H1 (cell line): ENCODE measurements around the gene INSM1. TPM values are rescaled to one million over a fixed set of nuclear protein-coding genes. Genes with fewer than 3 reads are reported as not detected.

Source experiments
- CTCF ChIA-PET: fragments of 300-600 bp; sonication (Branson Sonifier 250); formaldehyde crosslinking; loops from one replicate; lab custom pipeline; 2021; ENCODE audit not compliant: partially characterized antibody; lab: Charles Lee
- POLR2A ChIA-PET: fragments of 300-600 bp; sonication (Branson Sonifier 250); formaldehyde crosslinking; loops from one replicate; lab custom pipeline; 2021; ENCODE audit warnings: inconsistent platforms; ENCODE audit not compliant: partially characterized antibody; lab: Charles Lee
- DNase-seq, 2 experiments: peaks; one replicate each; pipeline versions ENCODE4 v3.0.0 to v3.0.0-alpha.2; 2010 to 2022; ENCODE audit warnings: low spot score in 2 of 2, low read depth in 1 of 2, mixed read lengths in 1 of 2
- FAIRE-seq: peaks from 2 replicates; lab custom pipeline; 2011; peaks lifted over from hg19 to GRCh38; lab: Jason Lieb, UNC
- H2AFZ ChIP-seq: 2 replicates; pipeline ENCODE4 v1.8.1; 2012; ENCODE audit warnings: low read length, inconsistent platforms
- H2AK5ac ChIP-seq: 2 replicates; pipeline ENCODE4 v1.6.1; 2013; ENCODE audit warnings: low read depth, low read length
- H2BK120ac ChIP-seq: replicated peaks from 2 replicates; pipeline ENCODE3; 2013; ENCODE audit warnings: low read depth, low read length, inconsistent platforms
- H2BK12ac ChIP-seq: 2 replicates; pipeline ENCODE4 v1.6.1; 2013; ENCODE audit warnings: low read depth, low read length
- H2BK15ac ChIP-seq: 2 replicates; pipeline ENCODE4 v1.6.1; 2013; ENCODE audit warnings: low read length
- H2BK20ac ChIP-seq: 2 replicates; pipeline ENCODE4 v1.6.1; 2013; ENCODE audit warnings: low read length
- H2BK5ac ChIP-seq: 2 replicates; pipeline ENCODE4 v1.6.1; 2013; ENCODE audit warnings: low read depth, low read length
- H3K14ac ChIP-seq: 2 replicates; pipeline ENCODE4 v1.6.1; 2013; ENCODE audit warnings: inconsistent platforms; ENCODE audit not compliant: insufficient read length
- H3K18ac ChIP-seq: 2 replicates; pipeline ENCODE4 v1.6.1; 2013; ENCODE audit warnings: low read length; ENCODE audit errors: extremely low read depth
- H3K23ac ChIP-seq: 2 replicates; pipeline ENCODE4 v1.6.1; 2013; ENCODE audit warnings: inconsistent platforms; ENCODE audit not compliant: insufficient read length
- H3K23me2 ChIP-seq: 2 replicates; pipeline ENCODE4 v1.6.1; 2013; ENCODE audit warnings: low read depth, low read length
- H3K27ac ChIP-seq: 2 replicates; pipeline ENCODE4 v1.6.1; 2011; ENCODE audit warnings: low read depth, low read length, inconsistent platforms
- H3K27me3 ChIP-seq, 4 experiments: replicated peaks in 1 of 4; 1 replicate in 1 of 4; 2 replicates in 3 of 4; pipeline versions ENCODE4 v1.6.1 to v1.8.1; 2011 to 2013; ENCODE audit warnings: low read length in 3 of 4, mild to moderate bottlenecking in 3 of 4, inconsistent platforms in 2 of 4, mixed read lengths in 2 of 4, moderate library complexity in 1 of 4; ENCODE audit not compliant: control insufficient read depth in 3 of 4, insufficient read depth in 3 of 4; ENCODE audit errors: extremely low read depth in 1 of 4
- H3K36me3 ChIP-seq, 4 experiments: 2 replicates each; pipeline versions ENCODE4 v1.6.1 to v1.8.1; 2011 to 2013; ENCODE audit warnings: mild to moderate bottlenecking in 4 of 4, low read length in 3 of 4, moderate library complexity in 2 of 4, control low read depth in 1 of 4, inconsistent platforms in 1 of 4; ENCODE audit not compliant: insufficient read depth in 4 of 4, control insufficient read depth in 2 of 4
- H3K4ac ChIP-seq: replicated peaks from 2 replicates; pipeline ENCODE3; 2013; ENCODE audit warnings: low read length, low read depth, mixed read lengths, inconsistent platforms; ENCODE audit not compliant: insufficient read length
- H3K4me1 ChIP-seq, 4 experiments: replicated peaks in 1 of 4; 1 replicate in 1 of 4; 2 replicates in 3 of 4; pipeline versions ENCODE4 v1.6.1 to v1.8.1; 2011 to 2013; ENCODE audit warnings: low read length in 3 of 4, inconsistent platforms in 2 of 4, mixed read lengths in 1 of 4; ENCODE audit not compliant: insufficient read depth in 4 of 4, control insufficient read depth in 3 of 4
- H3K4me2 ChIP-seq, 2 experiments: 2 replicates each; pipeline versions ENCODE4 v1.6.1 to v1.8.1; 2011 to 2013; ENCODE audit warnings: low read depth in 2 of 2, low read length in 2 of 2, control low read depth in 1 of 2, inconsistent platforms in 1 of 2, mild to moderate bottlenecking in 1 of 2; ENCODE audit not compliant: insufficient read depth in 1 of 2
- H3K4me3 ChIP-seq, 4 experiments: fragments of 200-600, 300-600 bp in 1 of 4; sonication (generic), shearing (Covaris generic), sonication (Bioruptor Twin) in 1 of 4; 2 replicates each; pipeline versions ENCODE4 v1.5.1 to v1.8.1; 2011 to 2016; ENCODE audit warnings: low read length in 4 of 4, low read depth in 3 of 4, control low read depth in 2 of 4, inconsistent platforms in 2 of 4, mild to moderate bottlenecking in 2 of 4, mixed read lengths in 1 of 4, moderate library complexity in 1 of 4; ENCODE audit not compliant: insufficient read depth in 2 of 4; ENCODE audit errors: extremely low read depth in 1 of 4
- H3K56ac ChIP-seq: replicated peaks from 2 replicates; pipeline ENCODE3; 2013; ENCODE audit warnings: low read depth, mild to moderate bottlenecking, mixed read lengths, low read length, inconsistent platforms; ENCODE audit not compliant: insufficient read length
- H3K79me1 ChIP-seq: 2 replicates; pipeline ENCODE4 v1.6.1; 2013; ENCODE audit warnings: low read depth, low read length, control low read depth
- H3K79me2 ChIP-seq, 2 experiments: 2 replicates each; pipeline versions ENCODE4 v1.6.1 to v1.8.1; 2012 to 2013; ENCODE audit warnings: low read length in 2 of 2, mild to moderate bottlenecking in 2 of 2, inconsistent platforms in 1 of 2; ENCODE audit not compliant: insufficient read depth in 2 of 2, control insufficient read depth in 1 of 2
- H3K9ac ChIP-seq, 4 experiments: replicated peaks in 1 of 4; 1 replicate in 1 of 4; 2 replicates in 3 of 4; pipeline versions ENCODE4 v1.6.1 to v1.8.1; 2011 to 2013; ENCODE audit warnings: low read depth in 3 of 4, low read length in 3 of 4, control low read depth in 2 of 4, mild to moderate bottlenecking in 2 of 4, moderate library complexity in 2 of 4, inconsistent platforms in 1 of 4; ENCODE audit errors: extremely low read depth in 1 of 4
- H3K9me3 ChIP-seq, 2 experiments: 2 replicates each; pipeline versions ENCODE4 v1.6.1 to v1.8.1; 2012 to 2013; ENCODE audit warnings: mild to moderate bottlenecking in 2 of 2, moderate library complexity in 2 of 2, control low read depth in 1 of 2, inconsistent platforms in 1 of 2, low read depth in 1 of 2, low read length in 1 of 2, mixed read lengths in 1 of 2; ENCODE audit not compliant: insufficient read depth in 2 of 2
- H4K20me1 ChIP-seq, 2 experiments: replicated peaks in 1 of 2; 2 replicates each; pipeline versions ENCODE3 to v1.8.1; 2011 to 2013; ENCODE audit warnings: inconsistent platforms in 2 of 2, low read length in 2 of 2, mild to moderate bottlenecking in 1 of 2; ENCODE audit not compliant: insufficient read depth in 2 of 2, control insufficient read depth in 1 of 2
- H4K5ac ChIP-seq: 2 replicates; pipeline ENCODE4 v1.6.1; 2013; ENCODE audit warnings: low read length, low read depth, mixed read lengths, inconsistent platforms; ENCODE audit not compliant: insufficient read length
- H4K8ac ChIP-seq: 2 replicates; pipeline ENCODE4 v1.8.0; 2013; ENCODE audit warnings: mild to moderate bottlenecking, moderate library complexity, low read length, inconsistent platforms; ENCODE audit not compliant: insufficient read depth; ENCODE audit errors: extremely low read depth
- H4K91ac ChIP-seq: replicated peaks from 2 replicates; pipeline ENCODE3; 2013; ENCODE audit warnings: low read length, mixed read lengths, inconsistent platforms; ENCODE audit not compliant: insufficient read length
- ASH2L ChIP-seq: fragments of 200-600, 300-600 bp; sonication (generic); IDR thresholded peaks from one replicate; pipeline ENCODE4 v1.7.1; 2017; ENCODE audit warnings: low read length
- CHD2 ChIP-seq: IDR thresholded peaks from 2 replicates; pipeline ENCODE4 v1.6.1; 2012; ENCODE audit warnings: low read length, improper control_type of control experiment
- GABPA ChIP-seq: IDR thresholded peaks from 2 replicates; pipeline ENCODE4 v1.6.1; 2011; ENCODE audit warnings: mild to moderate bottlenecking, low read length, moderate library complexity, borderline replicate concordance; ENCODE audit not compliant: insufficient read depth
- RAD21 ChIP-seq, 2 experiments: IDR thresholded peaks in 1 of 2; conservative IDR thresholded peaks in 1 of 2; 2 replicates each; pipeline ENCODE4 v1.6.1; 2011; ENCODE audit warnings: low read depth in 2 of 2, low read length in 2 of 2, improper control_type of control experiment in 1 of 2, inconsistent platforms in 1 of 2, mild to moderate bottlenecking in 1 of 2, moderate library complexity in 1 of 2
- SIX5 ChIP-seq: IDR thresholded peaks from 2 replicates; pipeline ENCODE4 v1.6.1; 2011; ENCODE audit warnings: mild to moderate bottlenecking, low read depth, low read length
- SRF ChIP-seq: IDR thresholded peaks from 2 replicates; pipeline ENCODE4 v1.6.1; 2011; ENCODE audit warnings: mild to moderate bottlenecking, low read depth, low read length, moderate library complexity
- WGBS, 2 experiments: shearing (Covaris generic) in 1 of 2; methylation state at CpG; one replicate each; pipeline versions ENCODE4 v1.1.6 to v1.1.7; 2013 to 2015; ENCODE audit warnings: low lambda C conversion rate in 2 of 2, mixed read lengths in 2 of 2, inconsistent platforms in 1 of 2, low coverage in 1 of 2, missing lambda C conversion rate in 1 of 2; ENCODE audit not compliant: insufficient replicate concordance in 2 of 2, insufficient coverage in 1 of 2, insufficient read length in 1 of 2; ENCODE audit errors: extremely low coverage in 1 of 2, missing lambda C conversion rate in 1 of 2; 5-methylcytosine and 5-hydroxymethylcytosine counted together
- long read RNA-seq, 2 experiments: library from RNA in 1 of 2; library from capped mRNA in 1 of 2; stranded (forward); transcript quantifications; one replicate each; pipeline ENCODE4 v2.0.0, GENCODE V29; 2021; ENCODE audit warnings: inconsistent platforms in 1 of 2
- polyA minus RNA-seq, 3 experiments: library from RNA; depleted of rRNA, polyadenylated mRNA; stranded (reverse); fragments of >200 nt; gene quantifications; 1 replicate in 2 of 3; 2 replicates in 1 of 3; pipeline ENCODE4 v1.2.3, GENCODE V29; 2011
- polyA plus RNA-seq, 7 experiments: library from polyadenylated mRNA; depleted of rRNA in 3 of 7; stranded (reverse) in 5 of 7; unstranded in 2 of 7; fragments of >200 nt in 5 of 7; fragments of 200-250 nt in 2 of 7; gene quantifications; 1 replicate in 5 of 7; 2 replicates in 1 of 7; 4 replicates in 1 of 7; pipeline versions ENCODE4 v1.2.1 to v1.2.3, GENCODE V29; 2011 to 2013; ENCODE audit warnings: missing spikeins in 2 of 7, mixed read lengths in 2 of 7
- total RNA-seq: library from RNA; stranded (reverse); fragmentation: NEBNext Ultra II Directional; extraction: Animal tissue kit (Norgen Biotek cat#: 25700); gene quantifications from 2 replicates; pipeline ENCODE4 v1.2.1, GENCODE V29; 2021

Gene INSM1, protein sequence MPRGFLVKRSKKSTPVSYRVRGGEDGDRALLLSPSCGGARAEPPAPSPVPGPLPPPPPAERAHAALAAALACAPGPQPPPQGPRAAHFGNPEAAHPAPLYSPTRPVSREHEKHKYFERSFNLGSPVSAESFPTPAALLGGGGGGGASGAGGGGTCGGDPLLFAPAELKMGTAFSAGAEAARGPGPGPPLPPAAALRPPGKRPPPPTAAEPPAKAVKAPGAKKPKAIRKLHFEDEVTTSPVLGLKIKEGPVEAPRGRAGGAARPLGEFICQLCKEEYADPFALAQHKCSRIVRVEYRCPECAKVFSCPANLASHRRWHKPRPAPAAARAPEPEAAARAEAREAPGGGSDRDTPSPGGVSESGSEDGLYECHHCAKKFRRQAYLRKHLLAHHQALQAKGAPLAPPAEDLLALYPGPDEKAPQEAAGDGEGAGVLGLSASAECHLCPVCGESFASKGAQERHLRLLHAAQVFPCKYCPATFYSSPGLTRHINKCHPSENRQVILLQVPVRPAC
- total RNA-seq (2.5 and 2.9 TPM in 2 replicates), polyA plus RNA-seq (2011; rRNA removed) (0.86 and 1.4 TPM in 2 replicates), polyA minus RNA-seq (2011; rRNA and poly(A)+ RNA removed) (0.29 and 0.35 TPM in 2 replicates)
- polyA plus RNA-seq (2011; cell fraction: cytosol; rRNA removed), result 1.1 TPM
- 1.2 TPM for polyA plus RNA-seq (2011; cell fraction: nucleus; rRNA removed)
- 1.5 to 2.3 TPM (median 2.0 TPM) in 4 replicates for polyA plus RNA-seq (2012, experiment 1 of 2)
- 2.3 TPM for polyA plus RNA-seq (2012, experiment 2 of 2)
- polyA plus RNA-seq (2013, experiment 1 of 2), result 1.3 TPM
- polyA plus RNA-seq (2013, experiment 2 of 2), result 1.3 TPM
- 0.73 TPM for polyA minus RNA-seq (2011; cell fraction: cytosol; rRNA and poly(A)+ RNA removed)
- 2.8 TPM for polyA minus RNA-seq (2011; cell fraction: nucleus; rRNA and poly(A)+ RNA removed)
- long read RNA-seq, experiment 1, transcript INSM1-201 (1 exons, 2,829 nt), result major isoform, 6 of 6 reads
- long read RNA-seq, experiment 1, partial matches to known transcripts, result 0 of 6 reads
- long read RNA-seq, experiment 1, other reads (novel, unspliced or antisense), result 0 of 6 reads
- long read RNA-seq, experiment 2, result 0 reads

DNA sequence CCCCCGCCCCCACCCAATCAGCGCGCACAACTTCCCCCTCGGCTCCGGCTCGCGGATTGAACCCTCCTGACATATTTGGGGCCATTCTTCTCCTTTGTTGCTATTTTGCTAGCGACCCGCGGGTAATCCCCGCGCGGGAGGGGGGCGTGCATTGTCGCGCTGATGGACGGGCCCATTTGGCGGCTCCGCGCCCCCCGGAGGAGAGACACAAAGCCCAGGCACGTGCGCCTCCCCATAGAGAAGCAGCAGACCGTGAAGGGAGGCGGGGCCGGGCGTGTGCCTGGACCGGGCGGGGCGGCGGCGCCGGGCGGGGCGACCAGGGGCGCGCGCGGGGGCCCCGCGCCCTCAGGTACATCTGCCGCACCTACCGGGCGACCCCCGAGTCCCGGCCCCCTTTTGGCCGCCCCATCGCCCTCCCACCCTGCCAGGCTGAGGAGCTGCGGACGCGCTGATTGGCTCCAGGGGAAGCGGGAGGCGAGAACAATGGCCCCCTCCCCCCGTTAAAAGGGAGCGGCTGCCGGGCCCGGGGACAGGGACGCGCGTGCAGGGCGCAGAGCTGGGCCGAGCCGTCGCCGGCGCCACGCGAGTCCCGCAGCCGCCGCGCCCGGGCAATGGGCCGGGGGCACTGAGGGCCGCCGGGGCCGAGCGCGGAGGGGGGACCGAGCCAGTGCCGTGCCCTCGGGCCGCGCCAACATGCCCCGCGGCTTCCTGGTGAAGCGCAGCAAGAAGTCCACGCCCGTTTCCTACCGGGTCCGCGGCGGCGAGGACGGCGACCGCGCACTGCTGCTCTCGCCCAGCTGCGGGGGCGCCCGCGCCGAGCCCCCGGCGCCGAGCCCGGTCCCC lies at the start of gene INSM1:
Gene INSM1, plus strand, starts transcription at position 530 of the 843 bp plus-strand sequence. Its CDS starts 164 bp downstream, at position 694.
- Histone ChIP-seq H3K14ac (no peak within 1 kb of the TSS), H3K4me2 (peak within 1 kb of the TSS; percentile 84 to 92), H3K79me2 (no peaks in the 10 kb centered on the region), H2BK15ac (no peak within 1 kb of the TSS), H3K27me3 (peaks cover 31 to 85% (median 65%) of the 10 kb centered on the region in 4 experiments; a peak in 6 of 7 replicates), H4K91ac (peak within 1 kb of the TSS; percentile 69), H4K5ac (peak within 1 kb of the TSS; percentile 15), H3K23ac (no peak within 1 kb of the TSS), H2BK20ac (no peak within 1 kb of the TSS), H3K23me2 (peaks cover 38% of the 10 kb centered on the region; the same call in 1 of the 2 replicates), H3K4me3 (peak within 1 kb of the TSS; percentile 38 to 71 (median 60)), H2AFZ (no peak within 1 kb of the TSS), H3K79me1 (no peaks in the 10 kb centered on the region), H2BK5ac (no peak within 1 kb of the TSS), H3K4ac (peak within 1 kb of the TSS; percentile 46), H3K36me3 (no peaks in the 10 kb centered on the region), H2BK120ac (no peak within 1 kb of the TSS), H2BK12ac (peak within 1 kb of the TSS; percentile 60; the same call in 1 of the 2 replicates), H3K27ac (no peak within 1 kb of the TSS), H3K56ac (no peak within 1 kb of the TSS), H4K20me1 (peaks cover 0 to 1% of the 10 kb centered on the region in 2 experiments), H4K8ac (peak within 1 kb of the TSS; percentile 96), H3K4me1 (peaks cover 12 to 43% (median 12%) of the 10 kb centered on the region in 4 experiments), H3K9me3 (no peaks in the 10 kb centered on the region), H3K9ac (peak within 1 kb of the TSS in 3 of 4 experiments; percentile 25 to 57 (median 33); a peak in 4 of 7 replicates), H3K18ac (peak within 1 kb of the TSS; percentile 90), H2AK5ac (no peak within 1 kb of the TSS)
- CTCF ChIA-PET, result interaction anchor here (1.1 kb wide), 1 partner anchor 29 kb away, joined by 3 read pairs; no protein-coding TSS in a partner anchor
- POLR2A ChIA-PET, result interaction anchor here (0.9 to 1.3 kb wide), 4 partner anchors 29 to 122 kb away, joined by 3 to 4 read pairs (median 4); no protein-coding TSS in a partner anchor
- FAIRE-seq (no peak), DNase-seq (no peak)
- 0% methylated on average over 27 of the region's 108 CpGs; no CpG with 5 or more reads in 1 of the 2 experiments for WGBS, 2 experiments
- TF ChIP-seq ASH2L (no peak), SIX5 (no peak), CHD2 (no peak), GABPA (no peak), RAD21 (IDR thresholded peaks at IDR 0.05 in 1 of 2, conservative IDR thresholded peaks at IDR 0.05 in 1 of 2; ENCODE audit: low read depth in 2 of 2, low read length in 2 of 2) (no peak), SRF (no peak)
